ENCODE data around the gene MLNR.

Gene MLNR
- 0 reads per million in 3 donors for total RNA-seq

- Histone ChIP-seq H3K4me3 (ENCODE audit: insufficient read depth, low read depth, low read length, poor library complexity, severe bottlenecking) (peak within 1 kb of the TSS; percentile 51), H3K9me3 (ENCODE audit: control insufficient read depth, low read length) (no peaks in the 10 kb centered on the region), H3K27me3 (replicated peaks; ENCODE audit: control insufficient read depth, insufficient read depth, low read length, poor library complexity, severe bottlenecking) (peaks cover 25% of the 10 kb centered on the region), H3K4me1 (ENCODE audit: control insufficient read depth, insufficient read depth, low read length, poor library complexity, severe bottlenecking) (peaks cover 4% of the 10 kb centered on the region), H3K36me3 (ENCODE audit: control insufficient read depth, insufficient read depth, low read length) (no peaks in the 10 kb centered on the region), H3K27ac (ENCODE audit: insufficient read depth, low read length, poor library complexity, severe bottlenecking) (no peak within 1 kb of the TSS)
- DNase-seq: peak in 1 of 3 donors; percentile 12
Measured at GRCh38 chr13:49220036-49220855, at the start of gene MLNR. MLNR (plus strand) TSS chr13:49220338; CDS start chr13:49220338, 0 bp downstream.

- Histone ChIP-seq H3K27ac (ENCODE audit: insufficient read depth, low read length, poor library complexity, severe bottlenecking) (no peak overlapping the region), H3K4me3 (ENCODE audit: insufficient read depth, low read depth, low read length, poor library complexity, severe bottlenecking) (no peak overlapping the region), H3K9me3 (ENCODE audit: control insufficient read depth, low read length) (no peaks in the 10 kb centered on the region), H3K36me3 (ENCODE audit: control insufficient read depth, insufficient read depth, low read length) (peaks cover 23% of the 10 kb centered on the region), H3K4me1 (ENCODE audit: control insufficient read depth, insufficient read depth, low read length, poor library complexity, severe bottlenecking) (no peaks in the 10 kb centered on the region), H3K27me3 (replicated peaks; ENCODE audit: control insufficient read depth, insufficient read depth, low read length, poor library complexity, severe bottlenecking) (no peaks in the 10 kb centered on the region)
- DNase-seq: no peak
Measured at GRCh38 chr13:49171359-49171758, 48.8 kb upstream of the MLNR start.

- no peak overlapping the region for H3K27ac ChIP-seq (ENCODE audit: insufficient read depth, low read length, poor library complexity, severe bottlenecking)
- DNase-seq: no peak
Measured at GRCh38 chr13:49183672-49184325, 36.3 kb upstream of the MLNR start.

GRCh38 chr13:49184621-49185020, 35.5 kb upstream of the MLNR start:
- H3K4me1 ChIP-seq (ENCODE audit: control insufficient read depth, insufficient read depth, low read length, poor library complexity, severe bottlenecking): no peaks in the 10 kb centered on the region
- H3K27ac ChIP-seq (ENCODE audit: insufficient read depth, low read length, poor library complexity, severe bottlenecking): no peak overlapping the region
- DNase-seq: no peak
- H3K36me3 ChIP-seq (ENCODE audit: control insufficient read depth, insufficient read depth, low read length): peaks cover 49% of the 10 kb centered on the region
- no peaks in the 10 kb centered on the region for H3K27me3 ChIP-seq (replicated peaks; ENCODE audit: control insufficient read depth, insufficient read depth, low read length, poor library complexity, severe bottlenecking)
- H3K4me3 ChIP-seq (ENCODE audit: insufficient read depth, low read depth, low read length, poor library complexity, severe bottlenecking): no peak overlapping the region
- H3K9me3 ChIP-seq (ENCODE audit: control insufficient read depth, low read length): no peaks in the 10 kb centered on the region

More at GRCh38 chr13:49183672-49184325, 36.3 kb upstream of the MLNR start:
- Histone ChIP-seq H3K4me3 (ENCODE audit: insufficient read depth, low read depth, low read length, poor library complexity, severe bottlenecking) (no peak overlapping the region), H3K9me3 (ENCODE audit: control insufficient read depth, low read length) (no peaks in the 10 kb centered on the region), H3K36me3 (ENCODE audit: control insufficient read depth, insufficient read depth, low read length) (peaks cover 42% of the 10 kb centered on the region), H3K27me3 (replicated peaks; ENCODE audit: control insufficient read depth, insufficient read depth, low read length, poor library complexity, severe bottlenecking) (no peaks in the 10 kb centered on the region), H3K4me1 (ENCODE audit: control insufficient read depth, insufficient read depth, low read length, poor library complexity, severe bottlenecking) (no peaks in the 10 kb centered on the region)

GRCh38 chr13:49185264-49185663, 34.9 kb upstream of the MLNR start:
- H3K4me3 ChIP-seq (ENCODE audit: insufficient read depth, low read depth, low read length, poor library complexity, severe bottlenecking): no peak overlapping the region
- no peak overlapping the region for H3K27ac ChIP-seq (ENCODE audit: insufficient read depth, low read length, poor library complexity, severe bottlenecking)
- DNase-seq: no peak
- H3K9me3 ChIP-seq (ENCODE audit: control insufficient read depth, low read length): no peaks in the 10 kb centered on the region
- peaks cover 49% of the 10 kb centered on the region for H3K36me3 ChIP-seq (ENCODE audit: control insufficient read depth, insufficient read depth, low read length)
- no peaks in the 10 kb centered on the region for H3K4me1 ChIP-seq (ENCODE audit: control insufficient read depth, insufficient read depth, low read length, poor library complexity, severe bottlenecking)
- no peaks in the 10 kb centered on the region for H3K27me3 ChIP-seq (replicated peaks; ENCODE audit: control insufficient read depth, insufficient read depth, low read length, poor library complexity, severe bottlenecking)

GRCh38 chr13:49190901-49191300, 29.2 kb upstream of the MLNR start:
- Histone ChIP-seq H3K4me1 (ENCODE audit: control insufficient read depth, insufficient read depth, low read length, poor library complexity, severe bottlenecking) (no peaks in the 10 kb centered on the region), H3K36me3 (ENCODE audit: control insufficient read depth, insufficient read depth, low read length) (peaks cover 57% of the 10 kb centered on the region), H3K9me3 (ENCODE audit: control insufficient read depth, low read length) (no peaks in the 10 kb centered on the region), H3K27ac (ENCODE audit: insufficient read depth, low read length, poor library complexity, severe bottlenecking) (no peak overlapping the region), H3K27me3 (replicated peaks; ENCODE audit: control insufficient read depth, insufficient read depth, low read length, poor library complexity, severe bottlenecking) (no peaks in the 10 kb centered on the region), H3K4me3 (ENCODE audit: insufficient read depth, low read depth, low read length, poor library complexity, severe bottlenecking) (no peak overlapping the region)
- no peak for DNase-seq

- no peaks in the 10 kb centered on the region for H3K27me3 ChIP-seq (replicated peaks; ENCODE audit: control insufficient read depth, insufficient read depth, low read length, poor library complexity, severe bottlenecking)
- H3K36me3 ChIP-seq (ENCODE audit: control insufficient read depth, insufficient read depth, low read length): peaks cover 51% of the 10 kb centered on the region
- no peak overlapping the region for H3K4me3 ChIP-seq (ENCODE audit: insufficient read depth, low read depth, low read length, poor library complexity, severe bottlenecking)
- H3K4me1 ChIP-seq (ENCODE audit: control insufficient read depth, insufficient read depth, low read length, poor library complexity, severe bottlenecking): no peaks in the 10 kb centered on the region
- no peak for DNase-seq
- no peak overlapping the region for H3K27ac ChIP-seq (ENCODE audit: insufficient read depth, low read length, poor library complexity, severe bottlenecking)
- H3K9me3 ChIP-seq (ENCODE audit: control insufficient read depth, low read length): no peaks in the 10 kb centered on the region
Measured at GRCh38 chr13:49206641-49207040, 13.5 kb upstream of the MLNR start.

- H3K27ac ChIP-seq (ENCODE audit: insufficient read depth, low read length, poor library complexity, severe bottlenecking): no peak overlapping the region
Measured at GRCh38 chr13:49208619-49209018, 11.5 kb upstream of the MLNR start.

GRCh38 chr13:49210114-49210513, 10.0 kb upstream of the MLNR start:
- H3K27ac ChIP-seq (ENCODE audit: insufficient read depth, low read length, poor library complexity, severe bottlenecking): no peak overlapping the region
- no peaks in the 10 kb centered on the region for H3K9me3 ChIP-seq (ENCODE audit: control insufficient read depth, low read length)
- H3K4me1 ChIP-seq (ENCODE audit: control insufficient read depth, insufficient read depth, low read length, poor library complexity, severe bottlenecking): peaks cover 5% of the 10 kb centered on the region
- peaks cover 19% of the 10 kb centered on the region for H3K36me3 ChIP-seq (ENCODE audit: control insufficient read depth, insufficient read depth, low read length)
- H3K27me3 ChIP-seq (replicated peaks; ENCODE audit: control insufficient read depth, insufficient read depth, low read length, poor library complexity, severe bottlenecking): no peaks in the 10 kb centered on the region
- H3K4me3 ChIP-seq (ENCODE audit: insufficient read depth, low read depth, low read length, poor library complexity, severe bottlenecking): no peak overlapping the region
- DNase-seq: no peak

More at GRCh38 chr13:49208619-49209018, 11.5 kb upstream of the MLNR start:
- Histone ChIP-seq H3K4me1 (ENCODE audit: control insufficient read depth, insufficient read depth, low read length, poor library complexity, severe bottlenecking) (no peaks in the 10 kb centered on the region), H3K27me3 (replicated peaks; ENCODE audit: control insufficient read depth, insufficient read depth, low read length, poor library complexity, severe bottlenecking) (no peaks in the 10 kb centered on the region), H3K36me3 (ENCODE audit: control insufficient read depth, insufficient read depth, low read length) (peaks cover 32% of the 10 kb centered on the region), H3K4me3 (ENCODE audit: insufficient read depth, low read depth, low read length, poor library complexity, severe bottlenecking) (no peak overlapping the region), H3K9me3 (ENCODE audit: control insufficient read depth, low read length) (no peaks in the 10 kb centered on the region)
- DNase-seq: no peak

- DNase-seq: no peak
- H3K27ac ChIP-seq (ENCODE audit: insufficient read depth, low read length, poor library complexity, severe bottlenecking): no peak overlapping the region
- H3K4me1 ChIP-seq (ENCODE audit: control insufficient read depth, insufficient read depth, low read length, poor library complexity, severe bottlenecking): peaks cover 5% of the 10 kb centered on the region
- H3K36me3 ChIP-seq (ENCODE audit: control insufficient read depth, insufficient read depth, low read length): peaks cover 13% of the 10 kb centered on the region
- no peak overlapping the region for H3K4me3 ChIP-seq (ENCODE audit: insufficient read depth, low read depth, low read length, poor library complexity, severe bottlenecking)
- no peaks in the 10 kb centered on the region for H3K27me3 ChIP-seq (replicated peaks; ENCODE audit: control insufficient read depth, insufficient read depth, low read length, poor library complexity, severe bottlenecking)
- no peaks in the 10 kb centered on the region for H3K9me3 ChIP-seq (ENCODE audit: control insufficient read depth, low read length)
Measured at GRCh38 chr13:49210669-49211068, 9.5 kb upstream of the MLNR start.

All from effector memory CD4-positive, alpha-beta T cell (primary cell).